ENCODE data around the gene CCDC85C.

Gene CCDC85C

DNA sequence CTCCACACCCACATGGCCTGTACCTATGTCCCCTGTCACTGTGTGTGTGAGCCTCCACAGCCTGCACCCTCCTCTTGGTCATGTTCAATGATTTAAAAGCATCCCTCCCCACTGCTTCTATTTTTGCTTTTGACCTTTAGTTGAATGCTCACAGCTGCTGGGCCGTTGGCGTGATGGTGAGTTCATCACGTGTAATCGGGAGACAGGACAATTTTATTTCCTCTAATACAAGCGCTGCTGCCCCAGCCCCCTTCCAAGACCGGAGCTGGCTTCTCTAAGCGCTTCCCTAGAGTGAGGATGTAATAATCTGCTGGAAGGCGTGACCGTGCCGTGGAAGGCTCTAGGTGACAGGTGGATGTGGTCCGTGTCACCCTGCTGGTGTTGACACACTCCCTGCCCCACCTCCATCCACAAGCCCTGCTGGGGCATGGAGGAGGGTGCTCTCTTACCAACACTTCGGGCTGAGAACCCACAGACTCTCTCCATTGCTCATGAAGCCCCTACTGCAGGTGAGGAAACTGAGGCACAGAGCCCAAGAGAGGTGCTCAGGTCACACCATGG, 25.4 kb downstream of the CCDC85C start:
- H3K27ac ChIP-seq, result peak overlapping the region; percentile 92
- TF ChIP-seq, protein P1, sequence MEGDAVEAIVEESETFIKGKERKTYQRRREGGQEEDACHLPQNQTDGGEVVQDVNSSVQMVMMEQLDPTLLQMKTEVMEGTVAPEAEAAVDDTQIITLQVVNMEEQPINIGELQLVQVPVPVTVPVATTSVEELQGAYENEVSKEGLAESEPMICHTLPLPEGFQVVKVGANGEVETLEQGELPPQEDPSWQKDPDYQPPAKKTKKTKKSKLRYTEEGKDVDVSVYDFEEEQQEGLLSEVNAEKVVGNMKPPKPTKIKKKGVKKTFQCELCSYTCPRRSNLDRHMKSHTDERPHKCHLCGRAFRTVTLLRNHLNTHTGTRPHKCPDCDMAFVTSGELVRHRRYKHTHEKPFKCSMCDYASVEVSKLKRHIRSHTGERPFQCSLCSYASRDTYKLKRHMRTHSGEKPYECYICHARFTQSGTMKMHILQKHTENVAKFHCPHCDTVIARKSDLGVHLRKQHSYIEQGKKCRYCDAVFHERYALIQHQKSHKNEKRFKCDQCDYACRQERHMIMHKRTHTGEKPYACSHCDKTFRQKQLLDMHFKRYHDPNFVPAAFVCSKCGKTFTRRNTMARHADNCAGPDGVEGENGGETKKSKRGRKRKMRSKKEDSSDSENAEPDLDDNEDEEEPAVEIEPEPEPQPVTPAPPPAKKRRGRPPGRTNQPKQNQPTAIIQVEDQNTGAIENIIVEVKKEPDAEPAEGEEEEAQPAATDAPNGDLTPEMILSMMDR (conservative IDR thresholded peaks at IDR 0.05), result no peak

DNA sequence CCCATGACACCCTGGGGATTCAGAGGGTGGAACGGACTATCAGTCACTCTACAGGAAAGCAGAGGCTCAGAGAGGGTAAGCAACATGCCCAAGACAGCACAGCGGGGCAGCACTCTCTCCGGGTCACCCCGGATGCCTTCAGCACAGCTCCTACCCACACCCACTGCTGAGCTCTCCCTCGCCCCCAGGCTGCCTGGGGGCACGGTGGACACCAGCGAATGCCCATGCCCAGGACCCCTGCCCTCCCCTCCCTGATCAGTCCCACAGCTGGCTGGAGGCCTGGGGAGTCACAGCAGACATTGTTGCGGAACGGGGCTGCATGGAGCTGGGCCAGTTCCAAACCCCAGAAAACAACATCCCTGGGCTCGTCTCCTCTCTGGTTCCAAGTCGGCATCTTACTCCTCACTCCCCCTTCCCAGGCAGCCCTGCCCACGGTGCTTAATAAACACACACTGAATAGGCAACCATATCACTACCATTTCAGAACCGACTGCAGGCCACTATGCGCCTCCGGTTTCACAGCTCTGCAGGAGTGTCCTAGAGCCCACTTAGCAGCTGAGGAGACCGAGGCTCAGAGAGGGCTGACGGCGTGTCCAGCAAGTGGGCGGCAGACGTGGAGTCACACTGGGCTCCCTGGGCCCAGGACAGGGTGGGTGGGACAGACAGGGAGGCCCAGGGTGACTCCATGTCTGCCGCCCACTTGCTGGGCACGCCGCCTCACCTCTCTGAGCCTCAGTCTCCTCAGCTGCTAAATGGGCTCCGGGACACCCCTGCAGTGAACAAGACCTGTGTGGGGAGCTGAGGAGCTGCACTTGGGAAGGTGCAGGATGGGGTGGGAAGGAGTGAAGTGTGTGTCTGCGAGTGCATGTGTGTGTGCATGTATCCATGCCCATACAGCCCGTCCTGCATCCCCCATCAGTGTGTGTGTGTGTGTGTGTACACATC, 27.0 kb downstream of the CCDC85C start:
- peak overlapping the region; percentile 95 for H3K27ac ChIP-seq
- TF ChIP-seq, protein P1 (conservative IDR thresholded peaks at IDR 0.05), result no peak

DNA sequence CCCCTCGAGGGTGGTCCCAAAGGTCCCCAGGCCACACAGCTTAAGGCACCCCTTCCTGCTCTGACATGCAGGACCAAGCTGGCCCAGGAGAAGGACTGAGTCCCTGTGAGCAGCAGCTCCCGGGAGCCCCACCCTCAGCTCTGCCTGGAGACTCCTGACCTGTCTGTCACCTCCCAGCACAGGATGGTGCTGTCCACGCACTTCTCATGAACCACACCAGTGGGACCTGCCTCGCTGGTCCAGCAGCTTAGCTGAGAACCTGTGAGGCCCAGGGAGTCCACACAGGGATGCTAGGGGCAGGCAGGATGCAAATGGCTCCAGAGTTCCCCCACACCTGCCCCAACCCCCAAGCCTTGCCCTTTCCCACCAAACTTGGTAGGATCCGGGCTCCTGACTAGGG, 27.7 kb downstream of the CCDC85C start:
- H3K27ac ChIP-seq, result peak overlapping the region; percentile 95
- TF ChIP-seq, protein P1 (conservative IDR thresholded peaks at IDR 0.05), result no peak

DNA sequence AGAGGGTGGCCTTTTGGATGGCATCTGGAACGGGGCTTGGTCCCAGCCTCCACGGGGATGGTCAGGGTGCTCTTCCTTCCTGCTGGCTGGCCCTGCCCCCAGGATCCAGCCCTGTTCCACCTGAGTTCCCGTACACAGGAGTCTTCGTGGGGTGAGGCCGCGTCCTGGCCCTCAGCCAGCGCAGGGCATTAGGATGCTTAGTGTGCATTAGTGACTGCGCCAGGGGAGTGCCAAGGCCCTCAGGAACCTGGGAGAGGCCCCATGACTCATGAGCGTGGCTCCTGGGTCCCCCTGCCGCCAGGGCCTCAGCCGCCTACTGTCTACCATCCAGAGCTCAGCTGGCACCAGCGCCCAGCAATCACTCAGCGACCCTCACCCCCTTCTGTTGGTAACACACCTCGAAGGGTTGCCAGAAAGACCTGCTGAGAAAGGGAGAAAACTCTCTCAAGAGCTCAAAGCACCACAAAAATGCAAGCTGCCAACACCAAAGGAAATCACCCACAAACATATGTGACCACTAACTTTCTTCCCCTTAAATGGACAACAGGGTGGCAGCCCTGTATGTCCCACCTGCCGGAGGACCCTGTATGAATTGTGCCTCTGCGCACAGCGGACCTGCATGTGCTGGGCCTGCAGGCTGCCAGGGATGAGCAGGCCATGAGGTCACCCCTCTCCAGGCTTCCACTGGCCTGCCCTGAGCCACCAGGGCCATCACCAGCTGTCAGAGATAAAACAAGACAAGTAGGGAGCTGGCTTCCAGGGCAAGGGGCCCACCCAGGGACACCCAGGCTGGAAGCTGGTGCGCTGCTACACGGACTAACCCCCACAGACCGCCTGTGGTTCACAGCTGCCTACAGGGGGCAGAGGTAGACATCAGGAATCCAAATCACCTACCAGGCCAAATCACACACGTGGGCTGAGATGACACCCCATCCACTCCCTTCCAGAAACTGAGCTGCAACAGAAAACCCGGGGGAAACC, 28.7 kb downstream of the CCDC85C start:
- TF ChIP-seq, protein P1 (conservative IDR thresholded peaks at IDR 0.05), result no peak
- H3K27ac ChIP-seq, result peak overlapping the region; percentile 95

DNA sequence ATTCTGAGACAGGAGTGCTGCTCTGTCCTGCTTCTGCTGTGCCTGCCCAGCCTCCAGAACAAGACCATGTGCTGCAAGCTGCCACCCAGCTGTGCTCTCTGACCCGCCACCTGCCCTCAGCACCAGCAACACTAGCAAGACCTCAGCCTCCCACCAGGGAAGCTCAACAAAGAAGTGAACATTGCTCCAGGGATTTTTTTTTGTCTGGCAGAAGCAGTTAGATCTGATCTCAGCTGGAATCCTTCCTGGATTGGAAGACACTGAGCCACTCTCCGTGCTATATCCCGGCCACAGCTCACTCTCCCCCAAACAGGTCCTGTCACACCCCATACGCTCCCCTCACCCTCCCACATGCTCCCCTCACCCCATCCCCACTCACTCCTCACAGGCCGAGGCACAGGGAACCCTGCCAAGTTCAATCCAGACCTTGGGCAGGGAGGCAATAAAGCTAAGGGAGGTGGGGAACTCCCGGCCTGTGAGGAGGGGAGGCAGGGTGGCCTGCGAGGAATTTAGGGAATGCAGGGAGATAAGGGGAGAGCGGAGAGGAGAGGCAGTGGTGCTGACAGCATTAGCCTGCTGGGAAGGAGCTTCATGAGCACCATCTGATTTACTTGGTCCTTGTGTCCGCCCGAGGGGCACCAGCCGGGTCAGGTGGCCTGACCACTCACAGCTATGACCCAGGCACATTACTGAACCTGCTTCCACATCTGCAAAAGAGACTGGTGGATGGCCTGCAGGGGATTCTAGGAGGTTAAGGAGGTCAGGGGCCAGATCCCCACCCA, 29.7 kb downstream of the CCDC85C start:
- peak overlapping the region; percentile 95 for H3K27ac ChIP-seq
- TF ChIP-seq, protein P1 (conservative IDR thresholded peaks at IDR 0.05), result no peak

DNA sequence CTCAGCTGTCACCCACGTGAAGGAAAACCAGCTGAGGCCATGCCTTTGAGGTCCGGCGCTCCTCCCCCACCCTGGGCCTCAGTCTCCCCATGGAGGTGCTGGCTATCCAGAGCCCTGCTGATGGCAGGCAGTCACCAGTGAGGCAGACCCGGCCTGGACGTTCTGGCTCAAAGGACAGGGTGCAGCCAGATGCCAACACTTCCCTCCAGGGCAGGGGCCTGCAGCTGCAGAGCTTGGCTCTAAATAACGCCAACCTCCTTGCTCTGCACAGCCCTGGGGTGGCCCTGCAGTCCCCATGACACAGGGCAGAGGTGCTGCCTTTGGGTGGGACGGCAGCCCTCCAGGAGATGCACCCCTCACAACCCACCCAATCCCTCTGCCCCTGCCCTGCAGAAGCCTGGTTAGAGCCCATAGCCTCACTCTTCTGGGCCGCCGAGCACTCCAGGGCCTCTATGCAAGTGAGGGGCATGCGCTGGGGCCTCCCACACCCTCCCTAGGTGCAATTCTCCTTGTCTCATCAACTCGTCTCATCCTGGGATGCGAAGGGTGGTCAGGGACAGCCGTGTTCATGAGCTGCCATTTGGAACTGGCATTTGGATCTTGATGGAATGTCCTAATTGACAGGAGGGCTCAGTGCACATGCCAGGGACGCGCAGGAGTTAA, 30.4 kb downstream of the CCDC85C start:
- peak overlapping the region; percentile 95 for H3K27ac ChIP-seq
- TF ChIP-seq, protein P1 (conservative IDR thresholded peaks at IDR 0.05), result no peak
